Measurements from ENCODE around the gene FRRS1. TPM values are rescaled to one million over a fixed set of nuclear protein-coding genes. Genes with fewer than 3 reads are reported as not detected.

Gene FRRS1
- total and polyA plus RNA-seq, 12 donors = 0.88 to 8.2 (median 4.7) TPM

GRCh38 chr1:99670583-99670982 is 95.9 kb downstream of the FRRS1 start:
- peaks cover 0 to 98% (median 28%) of the 10 kb centered on the region in 9 donors for H3K36me3 ChIP-seq
- no peak overlapping the region for H3K4me3 ChIP-seq
- ATAC-seq (peak in 1 of 8 donors; percentile 52), DNase-seq (no peak)
- TF ChIP-seq CTCF (IDR thresholded peaks at IDR 0.05) = no peak
- no peaks in the 10 kb centered on the region for H3K9me3 ChIP-seq
- intact Hi-C loops (cut with DNase I) = loop anchor here in 1 of 10 donors (10.0 kb wide), 1 partner anchor 136 kb away; no protein-coding TSS in a partner anchor
- 32 to 42% methylated on average over 1 of the region's 1 CpG for WGBS, 2 donors
- H3K4me1 ChIP-seq = peaks cover 3 to 98% (median 79%) of the 10 kb centered on the region in 9 donors
- H3K27me3 ChIP-seq = no peaks in the 10 kb centered on the region
- H3K27ac ChIP-seq = peak overlapping the region; percentile 48 to 99 (median 79)

- H3K27me3 ChIP-seq = no peaks in the 10 kb centered on the region
- no peaks in the 10 kb centered on the region for H3K9me3 ChIP-seq
- peaks cover 3 to 98% (median 79%) of the 10 kb centered on the region in 9 donors for H3K4me1 ChIP-seq
- H3K27ac ChIP-seq = peak overlapping the region in 9 of 10 donors; percentile 48 to 99 (median 81)
- ATAC-seq (no peak), DNase-seq (no peak)
- intact Hi-C loops (cut with DNase I) = loop anchor here in 1 of 10 donors (10.0 kb wide), 1 partner anchor 135 kb away; no protein-coding TSS in a partner anchor
- H3K36me3 ChIP-seq = peaks cover 0 to 98% (median 28%) of the 10 kb centered on the region in 9 donors
- no peak for TF ChIP-seq CTCF (IDR thresholded peaks at IDR 0.05)
- H3K4me3 ChIP-seq = no peak overlapping the region
- 95 to 97% methylated on average over 2 of the region's 2 CpGs for WGBS, 2 donors
These were observed 96.6 kb downstream of the FRRS1 start for GRCh38 chr1:99669821-99670220.

GRCh38 chr1:99669376-99669775 is 97.1 kb downstream of the FRRS1 start:
- Histone ChIP-seq H3K27me3 (no peaks in the 10 kb centered on the region), H3K9me3 (no peaks in the 10 kb centered on the region), H3K27ac (peak overlapping the region in 9 of 10 donors; percentile 7 to 99 (median 81)), H3K4me3 (no peak overlapping the region), H3K4me1 (peaks cover 3 to 98% (median 80%) of the 10 kb centered on the region in 9 donors), H3K36me3 (peaks cover 0 to 98% (median 27%) of the 10 kb centered on the region in 9 donors)
- intact Hi-C loops (cut with DNase I) = no loop called here
- ATAC-seq = no peak
- 80 to 82% methylated on average over 4 of the region's 4 CpGs for WGBS, 2 donors
- no peak for DNase-seq
- no peak for TF ChIP-seq CTCF (IDR thresholded peaks at IDR 0.05)

- ATAC-seq (no peak), DNase-seq (no peak)
- intact Hi-C loops (cut with DNase I) = no loop called here
- Histone ChIP-seq H3K4me3 (no peak overlapping the region), H3K4me1 (peaks cover 9 to 98% (median 80%) of the 10 kb centered on the region in 9 donors), H3K27me3 (no peaks in the 10 kb centered on the region), H3K27ac (peak overlapping the region in 5 of 10 donors; percentile 7 to 99 (median 75)), H3K36me3 (peaks cover 0 to 68% (median 19%) of the 10 kb centered on the region in 9 donors), H3K9me3 (no peaks in the 10 kb centered on the region)
- WGBS, 2 donors = 95% methylated on average over 1 of the region's 1 CpG
- no peak for TF ChIP-seq CTCF (IDR thresholded peaks at IDR 0.05)
These were observed 101.2 kb downstream of the FRRS1 start for GRCh38 chr1:99665212-99665611.

Data from heart right ventricle (tissue), 16 donors.